Measurements from ENCODE around the gene RAC3. TPM values are rescaled to one million over a fixed set of nuclear protein-coding genes. Genes with fewer than 3 reads are reported as not detected.

The RAC3 gene
- total and polyA plus RNA-seq, 9 of the 15 experiments (the other 6 are each of a cell fraction or from before 2014, with no cell fraction given) = 0.23 to 292 (median 118) TPM

DNA sequence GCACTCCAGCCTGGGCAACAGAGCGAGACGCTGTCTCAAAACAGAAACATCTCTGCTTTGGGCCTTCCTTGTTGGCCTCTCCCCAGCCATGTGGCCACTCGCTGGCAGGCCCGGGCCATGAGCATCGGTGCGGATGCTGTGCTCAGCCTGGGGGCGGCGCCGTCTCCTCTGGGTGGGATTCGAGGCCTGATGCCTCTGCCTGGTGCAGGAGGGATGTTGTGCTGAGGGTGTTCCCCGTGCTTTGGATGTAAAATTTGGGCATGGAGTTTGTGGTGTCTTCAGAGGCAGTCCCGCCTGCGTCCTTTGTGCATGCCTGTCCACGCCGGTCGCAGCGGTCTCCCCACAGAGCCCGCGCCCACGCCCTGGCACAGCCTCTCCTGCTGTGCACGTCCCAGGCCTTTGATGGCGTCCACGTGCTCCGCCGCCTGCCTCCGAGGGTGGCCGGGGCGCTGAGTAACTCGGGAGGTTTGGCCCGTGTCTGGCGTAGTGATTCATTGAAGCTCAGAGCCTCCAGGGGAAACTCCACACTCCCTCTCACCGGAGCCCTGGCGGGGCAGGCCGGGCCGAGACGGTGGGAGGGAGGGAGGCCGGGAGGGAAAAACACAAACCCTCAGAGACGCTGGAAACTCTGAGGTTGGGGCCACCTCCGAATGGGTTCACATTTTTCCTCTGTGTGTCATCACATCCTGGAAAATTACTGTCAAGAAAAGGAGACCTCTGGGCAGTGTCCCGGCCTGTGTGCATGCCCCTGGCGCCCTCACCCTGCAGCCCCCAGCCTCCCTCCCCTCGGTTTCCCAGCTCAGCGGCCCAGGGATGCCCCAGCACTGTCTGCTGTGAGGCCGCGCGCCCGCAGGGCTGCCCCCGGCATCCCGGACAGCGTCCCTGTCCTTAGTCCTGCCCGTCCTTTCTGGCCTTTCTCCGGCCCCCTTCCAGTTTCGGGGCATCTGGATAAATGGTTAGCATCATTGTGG lies 27.8 kb upstream of the RAC3 start:
- H3K4me2 ChIP-seq (ENCODE audit: insufficient read depth, low read length) = no peak overlapping the region
- ChIA-PET CTCF (ENCODE audit: low intra/inter-chr PET ratio) (no interaction called here), POLR2A (interaction anchor here (0.6 to 0.8 kb wide), 4 partner anchors 14 to 368 kb away, joined by 3 to 5 read pairs (median 3); no protein-coding TSS in a partner anchor)
- H3K27ac ChIP-seq (ENCODE audit: extremely low read depth, low read depth, low read length) = no peak overlapping the region
- DNase-seq (ENCODE audit: extremely low read depth in 1 of 4, low spot score in 3 of 4) (no peak), ATAC-seq (no peak), FAIRE-seq (no peak)
- TF ChIP-seq POLR2G (IDR thresholded peaks at IDR 0.05; ENCODE audit: low read depth, low read length) (0 out of 2 replicates have a peak, but pooled peaks have one; percentile 10), ZNF583 (CRISPR knock-in tag; IDR thresholded peaks at IDR 0.05) (no peak), BMI1 (IDR thresholded peaks at IDR 0.05; ENCODE audit: low read length) (no peak), RFX1 (IDR thresholded peaks at IDR 0.05) (no peak), ZNF165 (CRISPR knock-in tag; IDR thresholded peaks at IDR 0.05; ENCODE audit: borderline replicate concordance) (no peak), FUS (optimal IDR thresholded peaks at IDR 0.05; ENCODE audit: low read depth, low read length) (no peak)
- TF ChIP-seq, protein P1, sequence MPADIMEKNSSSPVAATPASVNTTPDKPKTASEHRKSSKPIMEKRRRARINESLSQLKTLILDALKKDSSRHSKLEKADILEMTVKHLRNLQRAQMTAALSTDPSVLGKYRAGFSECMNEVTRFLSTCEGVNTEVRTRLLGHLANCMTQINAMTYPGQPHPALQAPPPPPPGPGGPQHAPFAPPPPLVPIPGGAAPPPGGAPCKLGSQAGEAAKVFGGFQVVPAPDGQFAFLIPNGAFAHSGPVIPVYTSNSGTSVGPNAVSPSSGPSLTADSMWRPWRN (IDR thresholded peaks at IDR 0.05; ENCODE audit: low read depth) = no peak
- TF ChIP-seq, protein P2, sequence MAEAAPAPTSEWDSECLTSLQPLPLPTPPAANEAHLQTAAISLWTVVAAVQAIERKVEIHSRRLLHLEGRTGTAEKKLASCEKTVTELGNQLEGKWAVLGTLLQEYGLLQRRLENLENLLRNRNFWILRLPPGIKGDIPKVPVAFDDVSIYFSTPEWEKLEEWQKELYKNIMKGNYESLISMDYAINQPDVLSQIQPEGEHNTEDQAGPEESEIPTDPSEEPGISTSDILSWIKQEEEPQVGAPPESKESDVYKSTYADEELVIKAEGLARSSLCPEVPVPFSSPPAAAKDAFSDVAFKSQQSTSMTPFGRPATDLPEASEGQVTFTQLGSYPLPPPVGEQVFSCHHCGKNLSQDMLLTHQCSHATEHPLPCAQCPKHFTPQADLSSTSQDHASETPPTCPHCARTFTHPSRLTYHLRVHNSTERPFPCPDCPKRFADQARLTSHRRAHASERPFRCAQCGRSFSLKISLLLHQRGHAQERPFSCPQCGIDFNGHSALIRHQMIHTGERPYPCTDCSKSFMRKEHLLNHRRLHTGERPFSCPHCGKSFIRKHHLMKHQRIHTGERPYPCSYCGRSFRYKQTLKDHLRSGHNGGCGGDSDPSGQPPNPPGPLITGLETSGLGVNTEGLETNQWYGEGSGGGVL (CRISPR knock-in tag; IDR thresholded peaks at IDR 0.05) = no peak
- H3K4me1 ChIP-seq (replicated peaks in 1 of 2; ENCODE audit: control insufficient read depth in 2 of 2, insufficient read depth in 2 of 2, low read length in 2 of 2) = peaks cover 0 to 76% of the 10 kb centered on the region in 2 experiments; a peak in 2 of 5 replicates
- H3K27me3 ChIP-seq (ENCODE audit: control insufficient read depth in 2 of 2, insufficient read depth in 2 of 2, low read length in 2 of 2) = no peaks in the 10 kb centered on the region
- H3K36me3 ChIP-seq (ENCODE audit: control insufficient read depth, insufficient read depth, low read length) = no peaks in the 10 kb centered on the region
- no peak overlapping the region for H2AFZ ChIP-seq (ENCODE audit: low read depth, low read length)
- intact Hi-C loops (cut with micrococcal nuclease) = no loop called here
- H3K9ac ChIP-seq (ENCODE audit: insufficient read depth in 1 of 2, low read depth in 2 of 2, low read length in 2 of 2) = peak overlapping the region in 1 of 2 experiments; percentile 17; a peak in 1 of 4 replicates
- in situ Hi-C loops (cut with MboI) = no loop called here
- no peak overlapping the region for H3K4me3 ChIP-seq
- peaks cover 3% of the 10 kb centered on the region for H3K9me1 ChIP-seq (ENCODE audit: control insufficient read depth, insufficient read depth, low read length)
- no peaks in the 10 kb centered on the region for H3K9me3 ChIP-seq (replicated peaks; ENCODE audit: control insufficient read depth, insufficient read depth, low read depth, low read length)
- H4K20me1 ChIP-seq (replicated peaks; ENCODE audit: control insufficient read depth, insufficient read depth, low read length) = 0 out of 2 replicates have a peak, but pooled peaks cover 4% of the 10 kb centered on the region
- 72% methylated on average over 31 of the region's 53 CpGs for WGBS (ENCODE audit: insufficient coverage, low coverage, missing lambda C conversion rate)
- BruUV-seq (replicated peaks) = no TSS peak
- no peaks in the 10 kb centered on the region for H3K79me2 ChIP-seq (ENCODE audit: control insufficient read depth, insufficient read depth, low read length)

All from K562 (cell line).